Islet of Langerhans (tissue), 1 donor: ENCODE data around the gene CD163L1.
"Not testable (repeated sequence)": the region's sequence is repeated elsewhere in the genome, so short reads cannot be mapped to it uniquely, and the experiment has no call there.

Experiments
- FAIRE-seq: peaks from one replicate; lab custom pipeline; 2011; peaks lifted over from hg19 to GRCh38; lab: Jason Lieb, UNC

CD163L1 gene

GRCh38 chr12:7404275-7404674, 39.7 kb downstream of the CD163L1 start:
- no peak for FAIRE-seq

DNA sequence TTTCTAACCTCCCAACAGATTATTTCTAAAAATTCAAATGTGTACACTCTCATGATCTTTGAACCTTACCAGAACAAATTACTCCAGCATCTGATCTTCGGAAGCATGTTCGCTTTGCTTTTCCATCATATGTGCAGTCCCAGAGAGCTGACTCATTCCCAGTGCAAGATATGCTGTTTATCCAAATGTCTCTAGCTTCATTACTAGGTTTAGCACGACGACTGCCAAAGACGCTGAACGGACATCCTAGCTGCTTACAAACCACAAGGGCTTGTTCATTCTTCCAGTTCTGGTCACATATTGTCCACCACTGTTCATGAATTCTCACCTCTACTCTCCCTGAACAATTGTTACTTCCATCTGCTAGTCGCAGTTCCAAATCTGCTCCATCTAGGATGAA, 40.5 kb downstream of the CD163L1 start:
- FAIRE-seq = no peak

GRCh38 chr12:7399089-7399488, 44.9 kb downstream of the CD163L1 start:
- FAIRE-seq = no peak

- no peak for FAIRE-seq
These were observed 47.5 kb downstream of the CD163L1 start for GRCh38 chr12:7396418-7396817.

GRCh38 chr12:7395950-7396349, 48.0 kb downstream of the CD163L1 start:
- FAIRE-seq = no peak

DNA sequence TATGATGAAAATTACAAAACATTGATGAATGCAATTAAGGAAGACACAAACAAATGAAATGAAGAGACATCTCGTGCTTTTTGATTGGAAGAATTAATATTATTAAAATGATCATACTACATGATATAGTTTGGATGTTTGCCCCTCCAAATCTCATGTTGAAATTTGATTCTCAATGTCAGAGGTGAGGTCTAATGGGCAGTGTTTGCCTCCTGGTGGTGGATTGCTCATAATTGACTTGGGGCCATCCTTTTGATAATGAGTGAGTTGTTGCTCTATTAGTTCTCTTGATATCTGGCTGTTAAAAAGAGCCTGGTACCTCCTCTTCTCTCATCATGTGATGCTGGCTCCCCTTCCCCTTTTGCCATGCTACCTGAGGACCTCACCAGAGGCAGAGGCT, 56.7 kb downstream of the CD163L1 start:
- no peak for FAIRE-seq

GRCh38 chr12:7383157-7383556, 60.8 kb downstream of the CD163L1 start:
- no peak for FAIRE-seq

DNA sequence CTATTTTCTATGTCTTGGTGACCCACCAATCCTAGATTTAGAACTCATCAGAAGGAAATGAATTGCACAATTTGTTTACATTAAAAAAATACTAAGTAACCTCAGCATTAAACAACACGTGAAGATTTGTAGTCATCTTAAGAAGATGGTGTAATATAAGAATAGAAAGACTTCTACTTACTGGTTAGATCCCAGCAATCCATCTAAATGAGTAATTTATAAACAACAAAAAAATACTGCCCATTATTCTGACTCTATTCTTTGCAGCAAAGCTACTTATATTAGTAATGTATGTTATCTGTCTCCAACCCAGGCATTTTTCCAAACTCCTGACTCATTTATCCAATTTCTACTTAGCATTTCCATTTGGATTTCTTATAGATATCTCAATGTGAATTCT, 67.8 kb downstream of the CD163L1 start:
- FAIRE-seq = no peak

DNA sequence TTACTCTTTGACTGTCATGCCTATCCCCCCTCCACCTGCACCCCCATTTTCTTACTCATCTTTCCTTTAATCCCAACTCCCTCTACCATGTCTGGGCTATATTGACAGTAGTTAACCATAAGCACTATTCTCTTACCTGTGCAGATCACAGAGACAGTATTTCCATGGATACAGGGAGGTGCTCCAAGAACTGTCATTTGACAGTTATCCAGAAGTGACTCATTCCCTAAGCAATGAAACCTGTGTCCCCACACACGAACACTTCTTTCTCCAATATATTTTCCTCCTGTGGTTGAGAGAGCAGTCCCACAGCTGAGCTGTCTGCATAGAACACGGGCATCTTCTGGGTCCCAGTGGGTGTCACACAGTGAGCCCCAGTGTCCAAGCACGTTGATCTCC, 68.8 kb downstream of the CD163L1 start:
- FAIRE-seq = no peak

- FAIRE-seq = no peak
These were observed 69.4 kb downstream of the CD163L1 start for GRCh38 chr12:7374423-7375144.

DNA sequence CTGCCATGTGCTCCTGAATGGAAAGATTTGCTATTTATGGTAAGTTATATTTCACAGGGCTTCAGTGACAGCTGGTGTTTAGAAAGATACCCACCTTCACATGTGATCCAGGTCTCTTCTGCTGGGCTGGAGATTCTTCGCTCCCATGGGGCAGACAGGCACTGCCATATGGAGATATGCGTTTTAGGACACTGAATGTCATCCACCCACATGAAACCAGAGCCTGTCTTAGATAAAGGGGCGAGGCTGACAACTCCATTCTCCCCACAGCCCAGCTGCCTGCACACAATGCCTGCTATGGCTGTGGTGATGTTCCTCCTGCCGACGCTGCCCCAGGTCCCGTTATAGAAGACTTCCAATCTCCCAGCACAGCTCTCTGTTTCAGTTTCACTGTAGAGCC, 70.7 kb downstream of the CD163L1 start:
- FAIRE-seq = no peak

DNA sequence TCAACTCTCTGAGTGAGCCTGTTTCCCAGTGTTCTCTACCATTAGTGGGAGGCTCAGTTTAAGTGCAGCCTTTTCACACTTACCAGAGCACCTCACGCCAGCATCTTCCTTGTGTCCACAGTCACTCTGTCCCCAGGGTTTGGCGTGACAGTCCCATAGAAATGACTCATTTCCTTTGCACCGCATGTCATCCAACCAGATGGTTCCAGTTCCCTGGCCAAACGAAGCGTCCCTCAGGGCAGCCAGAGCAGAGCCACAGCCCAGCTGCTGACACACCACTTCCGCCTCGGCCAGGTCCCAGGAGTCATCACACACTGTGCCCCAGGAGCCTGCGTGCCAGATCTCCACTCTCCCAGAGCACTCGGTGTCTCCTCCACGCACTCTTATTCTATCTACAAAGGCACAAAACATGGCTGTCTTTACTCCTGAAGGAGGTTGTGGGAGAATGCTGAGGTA, 74.7 kb downstream of the CD163L1 start:
- no peak for FAIRE-seq

GRCh38 chr12:7362734-7363133, 81.2 kb downstream of the CD163L1 start:
- FAIRE-seq = no peak

GRCh38 chr12:7361265-7361664, 82.7 kb downstream of the CD163L1 start:
- no peak for FAIRE-seq

DNA sequence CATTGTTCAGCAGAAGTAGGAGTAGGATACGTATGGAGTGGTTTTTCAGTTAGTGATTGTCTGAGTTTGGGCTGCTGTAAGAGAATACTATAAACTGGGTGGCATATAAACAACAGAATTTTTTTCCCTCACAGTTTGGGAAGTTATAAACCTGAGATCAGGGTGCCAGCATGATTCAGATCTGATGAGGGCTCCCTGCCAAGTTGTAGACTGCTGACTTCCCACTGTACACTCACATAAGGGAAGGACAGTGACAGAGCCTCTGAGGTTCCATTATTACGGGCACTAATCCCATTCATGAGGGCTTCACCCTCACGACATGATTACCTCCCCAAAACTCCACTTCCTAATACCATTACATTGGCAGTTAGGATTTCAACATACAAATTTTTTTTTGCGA, 89.4 kb downstream of the CD163L1 start:
- no peak for FAIRE-seq

DNA sequence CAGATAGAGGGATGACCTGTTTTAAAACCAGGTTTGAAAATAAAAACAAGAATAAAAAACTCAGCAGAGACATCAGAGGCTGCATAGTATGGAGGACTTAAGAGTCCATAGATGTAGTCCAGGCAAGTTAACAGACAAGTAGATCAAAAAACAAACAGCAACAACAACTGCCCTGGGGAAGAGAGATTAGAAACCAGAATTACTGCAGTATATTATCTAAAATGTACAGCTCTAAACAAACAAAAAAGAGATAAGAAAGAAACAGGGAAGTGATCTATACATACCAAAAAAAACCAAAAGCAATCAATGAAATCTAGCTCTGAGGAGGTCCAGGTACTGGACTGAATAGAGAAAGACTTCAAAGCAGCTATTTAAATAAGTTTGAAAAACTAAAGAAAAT, 91.3 kb downstream of the CD163L1 start:
- FAIRE-seq = no peak

- no peak for FAIRE-seq
These were observed 92.8 kb downstream of the CD163L1 start for GRCh38 chr12:7351177-7351576.

GRCh38 chr12:7349418-7349817, 94.5 kb downstream of the CD163L1 start:
- FAIRE-seq = no peak

DNA sequence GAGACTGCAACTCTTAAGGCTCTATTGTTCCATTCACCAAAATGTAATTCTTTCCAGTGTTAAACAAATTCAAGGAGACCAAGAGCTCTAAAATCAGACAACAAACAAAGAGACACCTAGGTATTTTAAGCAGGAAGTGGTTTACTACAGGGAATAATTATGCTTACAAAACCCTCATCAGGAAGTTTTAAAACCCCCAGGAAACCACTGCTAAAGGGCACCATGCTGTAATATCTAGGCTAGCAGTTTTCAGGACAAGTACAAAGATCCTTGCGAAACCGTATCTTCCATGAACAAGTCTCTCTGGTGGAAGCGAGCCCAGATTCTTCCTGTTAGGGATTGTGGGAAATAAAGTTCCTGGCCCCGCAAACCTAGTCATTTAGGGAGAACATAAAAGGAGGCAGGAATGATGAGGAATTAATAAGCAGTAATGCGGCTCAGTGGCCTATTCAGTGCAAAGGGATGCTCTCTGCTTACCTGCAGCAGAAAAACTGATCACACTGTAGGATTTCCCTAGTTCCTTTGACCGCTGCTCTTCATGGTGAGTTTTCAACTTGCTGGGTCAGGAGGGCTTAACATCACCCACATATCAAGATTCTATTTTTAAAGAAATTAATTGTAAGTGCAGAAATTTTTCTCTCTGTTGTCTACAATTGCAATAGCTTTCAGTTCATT, 97.3 kb downstream of the CD163L1 start:
- no peak for FAIRE-seq

DNA sequence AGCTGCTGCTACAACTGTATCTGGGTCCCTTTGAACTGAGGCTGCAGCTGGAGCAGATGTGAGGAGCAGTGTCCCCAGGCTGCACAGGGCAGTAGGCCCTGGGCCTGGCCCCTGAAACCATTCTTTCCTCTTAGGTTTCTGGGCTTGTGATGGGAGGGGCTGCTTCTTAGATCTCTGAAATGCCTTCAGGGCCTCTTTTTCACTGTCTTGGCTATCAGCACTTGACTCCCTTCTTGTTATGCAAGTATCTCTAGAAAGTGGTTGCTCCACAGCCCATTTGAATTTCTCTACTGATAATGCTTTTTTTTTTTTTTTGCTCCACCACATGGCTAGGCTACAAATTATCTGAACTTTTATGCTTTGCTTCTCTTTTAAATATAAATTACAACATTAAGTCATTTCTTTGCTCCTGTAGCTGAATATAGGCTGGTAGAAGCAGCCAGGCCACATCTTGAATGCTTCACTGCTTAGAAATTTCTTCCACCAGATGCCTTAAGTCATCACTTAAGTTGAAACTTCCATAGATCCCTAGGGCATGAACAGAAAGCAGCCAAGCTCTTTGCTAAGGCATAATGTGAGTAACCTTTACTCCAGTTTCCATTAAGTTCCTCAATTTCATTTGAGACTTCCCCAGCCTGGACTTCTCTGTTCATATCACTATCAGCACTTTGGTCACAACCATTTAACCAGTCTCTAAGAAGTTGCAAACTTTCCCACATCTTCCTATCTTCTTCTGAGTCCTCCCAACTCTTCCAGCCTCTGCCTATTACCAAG, 98.9 kb downstream of the CD163L1 start:
- no peak for FAIRE-seq

DNA sequence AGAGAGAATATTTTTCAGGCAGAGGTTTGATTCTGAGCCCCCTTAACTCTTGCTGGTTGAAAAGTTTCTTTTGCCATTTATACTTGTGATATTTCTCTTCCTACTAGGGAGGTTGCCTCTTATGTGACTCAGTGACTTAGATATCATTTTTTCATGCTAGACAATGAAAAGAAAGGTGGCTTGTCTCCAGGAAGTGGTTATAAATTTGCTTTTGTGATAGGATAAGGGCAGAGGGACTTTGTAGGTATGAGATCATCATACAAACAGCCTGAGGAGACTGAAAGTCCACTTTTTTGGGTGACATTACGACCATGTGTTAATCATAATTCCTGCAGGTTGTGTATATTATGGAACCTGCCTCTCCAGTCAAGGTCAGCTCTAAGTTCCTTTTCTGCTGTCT, 104.3 kb downstream of the CD163L1 start:
- FAIRE-seq = no peak

- not testable (repeated sequence) for FAIRE-seq
These were observed 106.2 kb downstream of the CD163L1 start for GRCh38 chr12:7337790-7338189.

- FAIRE-seq = no peak
These were observed 116.0 kb downstream of the CD163L1 start for GRCh38 chr12:7327918-7328317.
